Neural cell (in vitro differentiated cells): ENCODE results near the gene CEBPB. TPM values are rescaled to one million over a fixed set of nuclear protein-coding genes. Genes with fewer than 3 reads are reported as not detected.

ENCODE experiments used
- H2AFZ ChIP-seq: fragments of 200-600, 300-800 bp; sonication (generic), shearing (Covaris generic); 2 replicates; pipeline ENCODE4 v1.6.0; 2014; ENCODE audit warnings: low read depth, mild to moderate bottlenecking, antibody characterized with exemption, low read length, moderate library complexity
- H3F3A ChIP-seq: fragments of 200-600 bp; shearing (Covaris generic); 2 replicates; pipeline ENCODE4 v1.6.1; 2016; ENCODE audit warnings: mild to moderate bottlenecking, moderate library complexity, mixed read lengths, antibody characterized with exemption, low read length; ENCODE audit not compliant: insufficient read depth, poor library complexity, severe bottlenecking
- H3K27ac ChIP-seq: fragments of 200-600, 300-800 bp; sonication (generic), shearing (Covaris generic); 2 replicates; pipeline ENCODE4 v1.5.1; 2014; ENCODE audit warnings: mild to moderate bottlenecking, low read length, moderate library complexity
- H3K27me3 ChIP-seq: fragments of 300-800, 200-600 bp; sonication (generic), shearing (Covaris generic); 2 replicates; pipeline ENCODE4 v1.6.0; 2014; ENCODE audit warnings: mild to moderate bottlenecking, low read depth, low read length, moderate library complexity; ENCODE audit not compliant: insufficient read depth
- H3K36me3 ChIP-seq: fragments of 300-800, 200-600 bp; sonication (generic), shearing (Covaris generic); 2 replicates; pipeline ENCODE4 v1.5.1; 2014; ENCODE audit warnings: mild to moderate bottlenecking, antibody characterized with exemption, low read length, moderate library complexity; ENCODE audit not compliant: insufficient read depth
- H3K4me2 ChIP-seq: fragments of 300-800, 200-600 bp; sonication (generic), shearing (Covaris generic); 2 replicates; pipeline ENCODE4 v1.6.0; 2014; ENCODE audit warnings: mild to moderate bottlenecking, low read length
- H3K4me3 ChIP-seq: fragments of 300-800, 200-600 bp; sonication (generic), shearing (Covaris generic); 2 replicates; pipeline ENCODE4 v1.5.1; 2014; ENCODE audit warnings: mild to moderate bottlenecking, low read length, moderate library complexity
- H3K79me2 ChIP-seq: fragments of 200-600 bp; shearing (Covaris generic); replicated peaks from 2 replicates; pipeline ENCODE4 v1.6.0; 2014; ENCODE audit warnings: mild to moderate bottlenecking, low read length, moderate library complexity; ENCODE audit not compliant: insufficient read depth
- H3K9ac ChIP-seq: fragments of 300-800, 200-600 bp; sonication (generic), shearing (Covaris generic); 2 replicates; pipeline ENCODE4 v1.6.1; 2016; ENCODE audit warnings: mild to moderate bottlenecking, low read length, mixed read lengths
- H3K9me2 ChIP-seq: fragments of 200-600 bp; shearing (Covaris generic); 2 replicates; pipeline ENCODE4 v1.6.1; 2016; ENCODE audit warnings: mild to moderate bottlenecking, low read length, mixed read lengths; ENCODE audit not compliant: insufficient read depth
- H3K9me3 ChIP-seq: fragments of 200-600, 300-800 bp; sonication (generic), shearing (Covaris generic); 2 replicates; pipeline ENCODE4 v1.6.1; 2016; ENCODE audit warnings: mild to moderate bottlenecking, mixed run types, low read length, moderate library complexity, mixed read lengths
- H4K20me1 ChIP-seq: fragments of 200-600 bp; shearing (Covaris generic); 2 replicates; pipeline ENCODE4 v1.6.1; 2016; ENCODE audit warnings: mild to moderate bottlenecking, mixed run types; ENCODE audit not compliant: insufficient read depth
- EP300 ChIP-seq: fragments of 450-650 bp; conservative IDR thresholded peaks from 2 replicates; pipeline ENCODE4 v1.6.1; 2014; ENCODE audit warnings: antibody characterized with exemption, mild to moderate bottlenecking, moderate library complexity; ENCODE audit not compliant: poor library complexity, severe bottlenecking
- EZH2 ChIP-seq: fragments of 200-600, 300-800 bp; shearing (Covaris generic), sonication (generic); IDR thresholded peaks from 2 replicates; pipeline ENCODE4 v1.6.1; 2014; ENCODE audit warnings: antibody characterized with exemption, low read length, borderline replicate concordance, mild to moderate bottlenecking; ENCODE audit not compliant: insufficient read depth, poor library complexity, severe bottlenecking
- MXI1 ChIP-seq: fragments of 450-650 bp; conservative IDR thresholded peaks from 2 replicates; pipeline ENCODE4 v1.6.1; 2014; ENCODE audit warnings: antibody characterized with exemption, mild to moderate bottlenecking; ENCODE audit not compliant: poor library complexity, severe bottlenecking
- RAD21 ChIP-seq: fragments of 450-650 bp; conservative IDR thresholded peaks from 2 replicates; pipeline ENCODE4 v1.6.1; 2014; ENCODE audit warnings: antibody characterized with exemption, mild to moderate bottlenecking, moderate library complexity
- SMC3 ChIP-seq: fragments of 450-650 bp; conservative IDR thresholded peaks from 2 replicates; pipeline ENCODE4 v1.6.1; 2014; ENCODE audit warnings: antibody characterized with exemption, mild to moderate bottlenecking, moderate library complexity; ENCODE audit not compliant: poor library complexity
- TAF1 ChIP-seq: IDR thresholded peaks from 2 replicates; pipeline ENCODE4 v1.6.1; 2012; ENCODE audit warnings: low read depth
- polyA plus RNA-seq: library from polyadenylated mRNA; depleted of rRNA; stranded (reverse); fragments of >200 nt; gene quantifications from 2 replicates; pipeline ENCODE4 v1.2.3, GENCODE V29; 2014
- TF ChIP-seq, protein P1 (sequence below): fragments of 450-650 bp; IDR thresholded peaks from 2 replicates; pipeline ENCODE4 v1.5.1; 2014; ENCODE audit warnings: antibody characterized with exemption, mild to moderate bottlenecking, moderate library complexity; ENCODE audit not compliant: poor library complexity, severe bottlenecking
- TF ChIP-seq, protein P2 (sequence below): IDR thresholded peaks from 2 replicates; pipeline ENCODE4 v1.6.1; 2012; ENCODE audit warnings: borderline replicate concordance

Gene CEBPB
- polyA plus RNA-seq, 1 donor from 2014 or later, result 0.59 TPM

- no peaks in the 10 kb centered on the region for H3K9me2 ChIP-seq
- TF ChIP-seq, protein P1, sequence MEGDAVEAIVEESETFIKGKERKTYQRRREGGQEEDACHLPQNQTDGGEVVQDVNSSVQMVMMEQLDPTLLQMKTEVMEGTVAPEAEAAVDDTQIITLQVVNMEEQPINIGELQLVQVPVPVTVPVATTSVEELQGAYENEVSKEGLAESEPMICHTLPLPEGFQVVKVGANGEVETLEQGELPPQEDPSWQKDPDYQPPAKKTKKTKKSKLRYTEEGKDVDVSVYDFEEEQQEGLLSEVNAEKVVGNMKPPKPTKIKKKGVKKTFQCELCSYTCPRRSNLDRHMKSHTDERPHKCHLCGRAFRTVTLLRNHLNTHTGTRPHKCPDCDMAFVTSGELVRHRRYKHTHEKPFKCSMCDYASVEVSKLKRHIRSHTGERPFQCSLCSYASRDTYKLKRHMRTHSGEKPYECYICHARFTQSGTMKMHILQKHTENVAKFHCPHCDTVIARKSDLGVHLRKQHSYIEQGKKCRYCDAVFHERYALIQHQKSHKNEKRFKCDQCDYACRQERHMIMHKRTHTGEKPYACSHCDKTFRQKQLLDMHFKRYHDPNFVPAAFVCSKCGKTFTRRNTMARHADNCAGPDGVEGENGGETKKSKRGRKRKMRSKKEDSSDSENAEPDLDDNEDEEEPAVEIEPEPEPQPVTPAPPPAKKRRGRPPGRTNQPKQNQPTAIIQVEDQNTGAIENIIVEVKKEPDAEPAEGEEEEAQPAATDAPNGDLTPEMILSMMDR, result no peak
- no peak for TF ChIP-seq SMC3
- TF ChIP-seq RAD21, result no peak
- TF ChIP-seq, protein P2, sequence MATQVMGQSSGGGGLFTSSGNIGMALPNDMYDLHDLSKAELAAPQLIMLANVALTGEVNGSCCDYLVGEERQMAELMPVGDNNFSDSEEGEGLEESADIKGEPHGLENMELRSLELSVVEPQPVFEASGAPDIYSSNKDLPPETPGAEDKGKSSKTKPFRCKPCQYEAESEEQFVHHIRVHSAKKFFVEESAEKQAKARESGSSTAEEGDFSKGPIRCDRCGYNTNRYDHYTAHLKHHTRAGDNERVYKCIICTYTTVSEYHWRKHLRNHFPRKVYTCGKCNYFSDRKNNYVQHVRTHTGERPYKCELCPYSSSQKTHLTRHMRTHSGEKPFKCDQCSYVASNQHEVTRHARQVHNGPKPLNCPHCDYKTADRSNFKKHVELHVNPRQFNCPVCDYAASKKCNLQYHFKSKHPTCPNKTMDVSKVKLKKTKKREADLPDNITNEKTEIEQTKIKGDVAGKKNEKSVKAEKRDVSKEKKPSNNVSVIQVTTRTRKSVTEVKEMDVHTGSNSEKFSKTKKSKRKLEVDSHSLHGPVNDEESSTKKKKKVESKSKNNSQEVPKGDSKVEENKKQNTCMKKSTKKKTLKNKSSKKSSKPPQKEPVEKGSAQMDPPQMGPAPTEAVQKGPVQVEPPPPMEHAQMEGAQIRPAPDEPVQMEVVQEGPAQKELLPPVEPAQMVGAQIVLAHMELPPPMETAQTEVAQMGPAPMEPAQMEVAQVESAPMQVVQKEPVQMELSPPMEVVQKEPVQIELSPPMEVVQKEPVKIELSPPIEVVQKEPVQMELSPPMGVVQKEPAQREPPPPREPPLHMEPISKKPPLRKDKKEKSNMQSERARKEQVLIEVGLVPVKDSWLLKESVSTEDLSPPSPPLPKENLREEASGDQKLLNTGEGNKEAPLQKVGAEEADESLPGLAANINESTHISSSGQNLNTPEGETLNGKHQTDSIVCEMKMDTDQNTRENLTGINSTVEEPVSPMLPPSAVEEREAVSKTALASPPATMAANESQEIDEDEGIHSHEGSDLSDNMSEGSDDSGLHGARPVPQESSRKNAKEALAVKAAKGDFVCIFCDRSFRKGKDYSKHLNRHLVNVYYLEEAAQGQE, result no peak
- no peak for TF ChIP-seq TAF1
- TF ChIP-seq EP300, result no peak
- H4K20me1 ChIP-seq, result no peaks in the 10 kb centered on the region
- peaks cover 14% of the 10 kb centered on the region for H3K27me3 ChIP-seq
- no peaks in the 10 kb centered on the region for H3K79me2 ChIP-seq
- H3K4me2 ChIP-seq, result no peak overlapping the region
- no peak overlapping the region for H3K9ac ChIP-seq
- H3K27ac ChIP-seq, result no peak overlapping the region
- no peak overlapping the region for H3K4me3 ChIP-seq
- no peaks in the 10 kb centered on the region for H3F3A ChIP-seq
- no peak overlapping the region for H2AFZ ChIP-seq
- no peaks in the 10 kb centered on the region for H3K9me3 ChIP-seq
- H3K36me3 ChIP-seq, result no peaks in the 10 kb centered on the region
Observed at GRCh38 chr20:50197463-50198179, 7.0 kb downstream of the CEBPB start.

- H3K79me2 ChIP-seq, result no peaks in the 10 kb centered on the region
- no peak overlapping the region for H2AFZ ChIP-seq
- H3K4me3 ChIP-seq, result no peak overlapping the region
- H3K27ac ChIP-seq, result no peak overlapping the region
- no peaks in the 10 kb centered on the region for H3F3A ChIP-seq
- H3K27me3 ChIP-seq, result peaks cover 8% of the 10 kb centered on the region
- H3K9ac ChIP-seq, result no peak overlapping the region
- H3K36me3 ChIP-seq, result no peaks in the 10 kb centered on the region
- H3K9me3 ChIP-seq, result no peaks in the 10 kb centered on the region
- no peaks in the 10 kb centered on the region for H4K20me1 ChIP-seq
- H3K9me2 ChIP-seq, result no peaks in the 10 kb centered on the region
- TF ChIP-seq EZH2 (no peak), MXI1 (no peak)
- H3K4me2 ChIP-seq, result no peak overlapping the region
Observed at GRCh38 chr20:50198180-50198666, 7.6 kb downstream of the CEBPB start.

DNA sequence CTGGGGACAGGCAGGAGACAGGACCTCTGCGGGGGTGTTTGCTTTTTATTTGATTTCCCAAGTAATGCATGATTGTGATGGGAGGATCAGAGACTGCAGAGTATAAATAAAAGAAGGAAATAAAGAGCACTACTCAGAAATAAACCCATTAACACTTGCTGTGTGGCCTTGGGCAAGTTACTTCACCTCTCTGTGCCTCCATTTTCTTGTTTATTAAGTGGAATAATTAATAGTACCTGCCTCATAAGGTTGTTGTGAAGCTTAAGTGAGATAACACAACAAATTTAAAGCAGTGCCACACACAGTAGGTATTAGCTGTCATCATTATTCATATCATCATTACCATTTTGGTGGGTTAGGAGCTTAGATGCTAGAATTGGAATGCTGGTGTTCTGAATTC lies 8.1 kb downstream of the CEBPB start:
- H2AFZ ChIP-seq, result no peak overlapping the region
- H3K79me2 ChIP-seq, result no peaks in the 10 kb centered on the region
- no peak overlapping the region for H3K4me2 ChIP-seq
- H3K9me3 ChIP-seq, result peaks cover 1% of the 10 kb centered on the region
- no peak overlapping the region for H3K9ac ChIP-seq
- peaks cover 3% of the 10 kb centered on the region for H3K27me3 ChIP-seq
- H3K9me2 ChIP-seq, result no peaks in the 10 kb centered on the region
- no peaks in the 10 kb centered on the region for H4K20me1 ChIP-seq
- H3F3A ChIP-seq, result no peaks in the 10 kb centered on the region
- TF ChIP-seq RAD21 (no peak), EZH2 (no peak), MXI1 (no peak), EP300 (no peak)
- H3K36me3 ChIP-seq, result no peaks in the 10 kb centered on the region
- no peak overlapping the region for H3K4me3 ChIP-seq
- H3K27ac ChIP-seq, result no peak overlapping the region
